ENCODE measurements around the gene SP140L. TPM values are rescaled to one million over a fixed set of nuclear protein-coding genes. Genes with fewer than 3 reads are reported as not detected.
A peak's percentile ranks its signal among the peaks of the same experiment; 100 is the strongest.
"Not testable (repeated sequence)": the region's sequence is repeated elsewhere in the genome, so short reads cannot be mapped to it uniquely, and the experiment has no call there.

The SP140L gene
- total RNA-seq, 1 donor from 2014 or later, result 5.7 TPM

GRCh38 chr2:230322561-230323384 lies 4.2 kb upstream of the SP140L start:
- no peak for ATAC-seq
- DNase-seq, result no peak
- intact Hi-C loops (cut with micrococcal nuclease), result no loop called here

- no peak for DNase-seq
- ATAC-seq, result no peak
- intact Hi-C loops (cut with micrococcal nuclease), result no loop called here
Measured at GRCh38 chr2:230323385-230324106, 3.4 kb upstream of the SP140L start.

GRCh38 chr2:230324503-230324902 lies 2.5 kb upstream of the SP140L start:
- intact Hi-C loops (cut with micrococcal nuclease), result no loop called here
- DNase-seq (no peak), ATAC-seq (no peak)

GRCh38 chr2:230325316-230326243 lies 1.4 kb upstream of the SP140L start:
- ATAC-seq (no peak), DNase-seq (no peak)
- intact Hi-C loops (cut with micrococcal nuclease), result no loop called here

- ATAC-seq (peak; percentile 10), DNase-seq (no peak)
- intact Hi-C loops (cut with micrococcal nuclease), result no loop called here
Measured at GRCh38 chr2:230327418-230328154, 593 bp downstream of the SP140L start.

GRCh38 chr2:230328155-230328458 lies 1.1 kb downstream of the SP140L start:
- ATAC-seq (no peak), DNase-seq (no peak)
- intact Hi-C loops (cut with micrococcal nuclease), result no loop called here

- no peak for ATAC-seq
- intact Hi-C loops (cut with micrococcal nuclease), result no loop called here
- no peak for DNase-seq
Measured at GRCh38 chr2:230329946-230330605, 3.1 kb downstream of the SP140L start.

- intact Hi-C loops (cut with micrococcal nuclease), result no loop called here
- no peak for DNase-seq
- ATAC-seq, result no peak
Measured at GRCh38 chr2:230330725-230331124, 3.7 kb downstream of the SP140L start.

- intact Hi-C loops (cut with micrococcal nuclease), result no loop called here
- DNase-seq (no peak), ATAC-seq (no peak)
Measured at GRCh38 chr2:230335461-230335863, 8.5 kb downstream of the SP140L start.

GRCh38 chr2:230335864-230336506 lies 9.0 kb downstream of the SP140L start:
- ATAC-seq (no peak), DNase-seq (no peak)
- intact Hi-C loops (cut with micrococcal nuclease), result no loop called here

- DNase-seq; intact Hi-C loops (cut with micrococcal nuclease): not testable (repeated sequence)
Measured at GRCh38 chr2:230341936-230342528, 15.0 kb downstream of the SP140L start.

GRCh38 chr2:230343041-230343624 lies 16.1 kb downstream of the SP140L start:
- DNase-seq; intact Hi-C loops (cut with micrococcal nuclease); ATAC-seq: not testable (repeated sequence)

More at GRCh38 chr2:230341936-230342528, 15.0 kb downstream of the SP140L start:
- ATAC-seq, result not testable (repeated sequence)

- intact Hi-C loops (cut with micrococcal nuclease), result no loop called here
- no peak for ATAC-seq
Measured at GRCh38 chr2:230343747-230344146, 16.8 kb downstream of the SP140L start.

GRCh38 chr2:230346465-230346864 lies 19.5 kb downstream of the SP140L start:
- intact Hi-C loops (cut with micrococcal nuclease), result no loop called here
- no peak for ATAC-seq
- DNase-seq, result no peak

More at GRCh38 chr2:230343747-230344146, 16.8 kb downstream of the SP140L start:
- DNase-seq, result no peak

GRCh38 chr2:230346921-230347533 lies 20.0 kb downstream of the SP140L start:
- intact Hi-C loops (cut with micrococcal nuclease), result no loop called here
- no peak for DNase-seq
- ATAC-seq, result no peak

- intact Hi-C loops (cut with micrococcal nuclease), result no loop called here
- no peak for DNase-seq
- peak; percentile 37 for ATAC-seq
Measured at GRCh38 chr2:230347659-230348305, 20.8 kb downstream of the SP140L start.
